NCI-H510A (cell line): Measurements from ENCODE around the gene ACO1.

Experiments used
- DNase-seq: peaks from one replicate; lab custom pipeline; 2025; lab: John Stamatoyannopoulos, UW

Gene ACO1

GRCh38 chr9:32382565-32383320 lies 1.7 kb upstream of the ACO1 start:
- no peak for DNase-seq

GRCh38 chr9:32384002-32384363 lies 460 bp upstream of the ACO1 start:
- DNase-seq, result no peak

DNA sequence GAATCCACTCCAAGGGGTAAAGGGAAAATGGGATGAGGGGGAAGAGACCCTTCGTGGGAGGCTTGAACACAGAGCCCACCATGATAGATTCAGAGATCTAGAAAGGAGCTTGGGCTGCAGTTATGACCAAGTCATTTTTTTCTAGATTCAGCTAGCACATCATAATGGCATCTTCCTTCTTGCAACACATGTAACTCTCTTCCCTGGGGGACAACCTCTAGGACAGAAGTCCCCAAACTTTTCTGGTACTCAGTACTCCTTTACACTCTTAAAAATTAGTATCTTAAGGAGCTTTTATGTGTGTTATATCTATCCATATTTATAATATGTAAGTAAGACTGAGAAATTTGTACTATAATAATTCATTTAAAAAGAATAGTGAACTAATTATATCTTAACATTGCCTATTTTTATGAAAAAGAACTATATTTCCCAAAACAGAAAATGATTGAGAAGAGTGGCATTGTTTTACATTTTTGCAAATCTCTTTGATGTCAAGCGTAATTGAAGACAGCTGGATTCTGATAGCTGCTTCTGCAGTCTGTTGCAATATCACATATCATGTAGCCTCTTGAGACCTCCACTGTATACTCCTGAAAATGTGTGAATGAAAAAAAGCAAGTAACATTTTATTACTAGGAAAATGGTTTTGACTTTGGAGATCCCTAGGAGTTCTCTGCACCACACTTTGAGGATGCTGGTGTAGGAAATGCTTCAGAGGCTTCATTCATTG lies 875 bp downstream of the ACO1 start:
- DNase-seq, result no peak

GRCh38 chr9:32385885-32386283 lies 1.4 kb downstream of the ACO1 start:
- no peak for DNase-seq

- DNase-seq, result no peak
These were observed 2.8 kb downstream of the ACO1 start for GRCh38 chr9:32387256-32387655.

- DNase-seq, result no peak
These were observed 4.9 kb downstream of the ACO1 start for GRCh38 chr9:32389365-32389764.

- DNase-seq, result no peak
These were observed 9.5 kb downstream of the ACO1 start for GRCh38 chr9:32393911-32394310.

DNA sequence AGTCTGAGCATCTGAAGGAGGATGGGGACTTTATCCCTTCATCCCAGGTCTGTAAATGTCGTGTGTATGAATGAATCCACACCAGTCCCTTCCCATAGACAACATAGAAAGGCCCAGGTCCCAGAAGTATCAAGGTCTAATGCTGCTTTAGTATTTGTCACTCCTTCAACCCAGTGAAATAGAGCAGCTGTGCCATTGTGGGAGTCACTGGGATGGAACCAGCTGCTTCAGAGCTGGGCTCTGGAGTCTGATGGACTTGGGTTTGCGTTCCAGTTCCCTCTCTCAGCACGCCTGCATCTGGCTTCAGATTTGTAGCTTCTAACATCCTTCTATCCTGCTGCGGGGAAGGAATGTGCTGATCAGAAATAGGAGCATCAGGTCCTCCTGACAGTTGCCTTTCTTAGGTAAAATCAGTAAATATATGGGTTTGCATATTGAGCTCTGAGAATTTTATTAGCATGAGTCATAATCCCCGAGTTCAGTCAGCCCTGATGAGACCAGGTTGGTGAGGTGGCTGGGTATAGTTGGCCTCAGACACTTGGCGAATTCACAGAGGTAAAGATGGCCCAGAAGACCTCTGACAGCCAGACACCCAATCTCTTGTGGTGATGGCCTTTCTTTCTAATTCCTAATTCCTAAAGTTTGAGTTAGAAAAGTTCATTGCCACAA lies 10.1 kb downstream of the ACO1 start:
- no peak for DNase-seq

DNA sequence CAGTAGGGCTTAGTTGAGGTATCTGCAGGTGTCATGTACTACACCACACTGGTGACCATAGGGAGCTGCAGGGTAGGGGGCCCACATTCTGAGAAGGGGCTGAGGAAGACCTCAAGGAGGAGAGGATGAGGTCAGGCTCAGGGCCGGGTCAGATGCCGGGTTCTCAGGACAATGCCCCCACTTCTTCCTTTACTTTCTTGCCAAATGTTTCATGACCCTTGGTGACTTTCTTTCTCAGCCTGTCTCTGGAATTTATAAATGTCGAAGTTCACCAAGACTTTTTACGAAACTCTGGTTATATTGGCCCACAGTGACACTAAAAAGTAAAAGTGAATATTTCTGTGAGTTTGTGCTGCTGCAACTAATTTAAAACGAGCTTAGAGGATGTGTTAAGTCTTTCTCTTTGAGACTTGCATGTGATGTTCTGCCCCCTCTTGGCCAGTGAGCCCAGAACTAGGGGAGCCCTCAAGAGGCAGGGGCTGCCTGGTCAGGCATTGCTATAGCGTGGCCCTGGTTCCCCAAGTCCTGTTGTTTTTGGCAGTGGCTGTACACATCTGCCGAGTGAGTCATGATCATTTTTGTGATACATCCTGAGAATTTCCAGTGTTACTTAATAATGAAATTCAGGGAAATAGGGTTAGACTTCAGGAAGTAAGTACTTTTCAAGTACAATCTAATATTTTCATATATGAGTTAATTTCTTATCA lies 11.2 kb downstream of the ACO1 start:
- DNase-seq, result no peak

GRCh38 chr9:32398207-32398606 lies 13.8 kb downstream of the ACO1 start:
- no peak for DNase-seq

DNA sequence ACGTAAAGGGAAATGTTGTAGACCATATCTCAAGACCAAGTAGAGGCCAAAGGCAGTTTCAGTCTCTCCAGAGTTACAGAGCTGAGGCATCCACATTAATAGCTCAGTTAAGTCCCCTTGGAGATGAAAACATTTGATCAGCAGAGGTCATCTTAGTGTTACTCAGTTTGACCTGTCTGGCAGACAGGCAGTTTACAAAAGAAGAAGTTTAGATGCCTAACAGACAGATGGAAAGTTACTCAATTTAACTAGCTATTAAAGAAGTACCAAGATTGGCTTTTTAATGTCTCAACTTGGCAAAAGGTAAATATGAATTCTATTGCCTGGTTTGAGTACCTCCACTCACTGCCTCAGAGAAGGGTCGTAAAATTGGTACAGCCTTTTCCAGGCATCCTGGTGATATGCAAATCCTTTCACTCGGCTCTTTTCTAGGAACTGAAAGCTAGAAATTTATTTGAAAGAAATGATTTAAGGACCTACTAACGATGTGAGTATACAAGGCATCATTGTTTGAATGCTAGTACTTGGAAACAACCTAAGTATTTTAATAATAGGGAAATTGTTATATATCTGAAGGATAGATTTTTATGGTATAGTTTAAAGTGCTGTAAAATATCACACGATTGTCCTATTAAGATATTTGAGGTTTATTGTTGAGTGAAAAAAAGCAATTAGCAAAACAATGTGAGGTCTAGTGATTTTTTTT lies 14.8 kb downstream of the ACO1 start:
- DNase-seq, result no peak

GRCh38 chr9:32401488-32401887 lies 17.0 kb downstream of the ACO1 start:
- DNase-seq, result no peak

DNA sequence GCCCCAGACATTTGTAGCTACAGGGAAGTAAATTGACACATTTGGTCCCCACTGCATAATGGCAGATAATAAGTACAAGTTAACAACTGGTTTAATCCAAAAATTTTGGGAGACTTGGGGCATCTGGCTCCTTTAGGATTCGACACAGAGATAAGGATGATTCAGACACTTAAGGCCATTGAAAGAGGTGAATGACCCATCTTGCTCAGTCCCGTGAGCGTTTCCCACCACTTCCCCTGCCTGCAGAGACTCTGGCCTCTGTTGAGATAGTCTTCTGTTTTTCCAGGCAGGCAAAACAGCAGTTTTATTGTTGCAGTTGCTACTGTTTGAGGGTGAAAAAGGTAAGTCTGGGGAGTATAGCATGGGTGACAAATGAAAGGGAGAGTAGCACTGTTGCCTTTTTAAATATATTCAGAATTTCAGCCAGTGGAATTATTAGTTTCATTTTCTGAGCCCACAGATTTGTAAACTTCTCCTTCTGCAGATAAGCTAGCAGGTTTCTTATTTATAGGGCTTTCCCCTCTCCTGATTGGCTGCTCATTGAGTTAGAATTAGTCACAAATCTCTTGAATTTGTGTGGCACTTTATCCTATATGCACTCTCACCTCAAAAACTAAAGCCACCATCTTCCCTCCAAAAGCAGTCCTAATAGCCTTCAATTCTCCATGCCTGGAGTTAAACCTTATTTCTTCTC lies 19.3 kb downstream of the ACO1 start:
- DNase-seq, result no peak

DNA sequence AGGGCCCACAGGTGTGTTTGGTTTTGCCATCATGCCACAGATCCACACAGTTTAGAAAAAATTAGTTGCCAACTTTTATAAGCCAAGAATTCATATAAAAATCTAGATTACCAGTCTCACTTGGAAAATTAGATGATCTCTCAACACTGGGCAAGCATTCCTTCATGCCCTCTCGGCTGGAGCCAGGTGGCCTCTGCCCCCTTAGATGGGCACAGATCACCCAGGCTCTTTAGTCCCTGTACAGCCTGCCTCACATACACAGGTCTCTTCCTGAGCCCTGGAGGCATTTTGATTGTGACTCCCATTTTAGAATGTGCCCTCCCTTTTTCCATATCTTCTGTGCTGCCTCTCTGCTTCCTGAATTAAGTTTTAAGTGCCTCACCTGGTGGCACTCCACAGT lies 20.0 kb downstream of the ACO1 start:
- DNase-seq, result no peak

DNA sequence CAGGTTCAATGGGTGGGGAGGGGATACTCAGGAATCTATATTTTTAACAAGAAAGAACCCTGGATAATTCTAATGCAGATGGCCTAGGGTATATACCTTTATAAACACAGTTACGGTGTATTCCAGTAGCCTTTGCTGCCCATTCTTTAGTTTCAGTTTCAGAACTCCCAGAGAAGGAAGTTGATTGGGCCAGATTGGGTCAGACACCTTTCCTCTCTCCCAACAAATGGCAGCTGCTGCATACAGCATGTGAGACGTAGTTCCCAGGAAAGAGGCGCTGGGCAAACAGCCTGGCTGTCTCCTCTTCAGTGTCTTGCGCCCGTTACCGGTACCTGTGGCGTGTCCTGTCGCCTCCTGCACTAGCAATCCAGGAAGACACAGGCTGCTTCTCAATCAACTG lies 20.4 kb downstream of the ACO1 start:
- no peak for DNase-seq

DNA sequence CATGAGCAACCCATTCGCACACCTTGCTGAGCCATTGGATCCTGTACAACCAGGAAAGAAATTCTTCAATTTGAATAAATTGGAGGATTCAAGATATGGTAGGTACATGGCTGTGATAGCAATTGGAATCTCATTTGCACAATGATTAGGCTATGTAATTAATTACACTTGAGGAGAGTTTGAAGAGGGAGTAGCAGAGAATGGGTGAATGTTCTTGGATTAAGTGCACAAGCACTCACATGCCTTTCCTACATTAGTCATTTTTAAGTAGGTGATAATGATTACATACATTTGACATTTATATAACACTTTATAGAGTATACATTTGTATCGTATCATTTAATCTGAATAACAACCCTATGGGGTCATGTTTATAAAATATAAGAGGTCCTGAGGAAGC lies 21.1 kb downstream of the ACO1 start:
- no peak for DNase-seq

GRCh38 chr9:32406046-32406445 lies 21.6 kb downstream of the ACO1 start:
- no peak for DNase-seq

DNA sequence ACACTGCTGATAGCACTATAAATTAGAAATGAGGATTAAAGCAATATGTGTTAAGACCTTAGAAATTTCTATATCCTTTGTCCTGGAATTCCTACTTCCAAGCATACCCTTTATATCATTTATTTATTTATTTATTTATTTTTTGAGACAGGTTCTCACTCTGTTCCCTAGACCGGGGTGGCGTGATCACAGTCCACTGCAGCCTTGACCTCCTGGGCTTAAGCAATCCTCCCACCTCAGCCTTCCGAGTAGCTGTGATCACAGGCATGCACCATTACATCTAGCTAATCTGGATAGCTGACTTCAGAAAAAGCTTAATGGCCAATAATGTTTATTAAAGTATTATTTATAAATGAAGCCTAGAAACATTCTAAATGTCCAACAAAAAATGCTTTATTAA lies 27.3 kb downstream of the ACO1 start:
- DNase-seq, result no peak

DNA sequence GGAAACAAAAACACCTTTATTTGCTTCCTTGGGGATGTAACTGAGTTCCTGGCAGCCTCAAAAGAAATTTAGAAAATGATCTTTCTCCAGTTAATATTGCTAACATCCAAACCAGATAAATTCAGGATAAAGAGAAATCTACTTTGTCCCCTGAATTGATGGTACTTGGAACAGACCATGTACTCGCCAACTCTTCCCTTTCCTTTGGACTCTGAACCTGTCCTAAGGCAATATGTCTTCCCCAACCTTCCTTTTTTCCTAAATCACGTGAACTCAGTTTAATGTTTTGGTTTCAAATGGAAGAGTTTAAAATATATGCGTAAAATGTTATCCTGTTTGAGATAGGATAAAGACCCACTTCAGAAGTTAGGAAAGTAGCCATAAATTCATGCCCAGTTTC lies 28.0 kb downstream of the ACO1 start:
- DNase-seq, result no peak

GRCh38 chr9:32413424-32413823 lies 29.0 kb downstream of the ACO1 start:
- DNase-seq, result no peak

DNA sequence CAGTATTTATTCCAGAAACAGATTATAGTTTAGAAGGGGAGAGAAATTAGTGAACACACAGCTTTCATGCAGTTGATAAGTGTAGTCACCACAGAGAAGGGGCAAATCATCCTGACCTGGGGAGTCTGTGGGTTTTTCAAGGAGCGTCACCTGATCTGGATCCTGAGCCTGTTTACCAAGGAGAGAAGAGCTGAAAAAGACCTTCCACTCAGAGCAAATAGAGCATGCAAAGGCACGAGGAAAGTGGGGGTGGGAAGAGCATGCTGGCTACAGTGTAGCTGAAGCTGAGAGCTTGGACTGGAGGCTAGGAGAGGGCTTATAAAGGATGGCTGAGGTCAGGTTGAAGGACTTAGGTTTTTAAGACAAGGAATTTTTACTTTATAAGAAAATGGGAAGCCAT lies 30.4 kb downstream of the ACO1 start:
- no peak for DNase-seq
